Measurements from ENCODE around the gene ADAMTS4. TPM values are rescaled to one million over a fixed set of nuclear protein-coding genes. Genes with fewer than 3 reads are reported as not detected.

The ADAMTS4 gene
- total RNA-seq, 2 experiments from 2014 or later = 0.82 to 2.1 TPM

GRCh38 chr1:161160671-161161145, 38.1 kb downstream of the ADAMTS4 start:
- peak overlapping the region; percentile 86 for H3K4me3 Mint-ChIP-seq
- ChIA-PET CTCF (no interaction called here), POLR2A (no interaction called here)
- no peak for ATAC-seq
- no peaks in the 10 kb centered on the region for H3K27me3 Mint-ChIP-seq (ENCODE audit: low read depth)
- H3K27ac Mint-ChIP-seq = no peak overlapping the region
- H3K36me3 Mint-ChIP-seq (ENCODE audit: low read depth) = peaks cover 56% of the 10 kb centered on the region
- peaks cover 48% of the 10 kb centered on the region for H3K4me1 Mint-ChIP-seq (ENCODE audit: low read depth)
- H3K9me3 Mint-ChIP-seq (ENCODE audit: insufficient read depth) = no peaks in the 10 kb centered on the region
- no peak for DNase-seq

GRCh38 chr1:161159913-161160243, 39.0 kb downstream of the ADAMTS4 start:
- DNase-seq (no peak), ATAC-seq (no peak)
- peaks cover 49% of the 10 kb centered on the region for H3K4me1 Mint-ChIP-seq (ENCODE audit: low read depth)
- no peaks in the 10 kb centered on the region for H3K27me3 Mint-ChIP-seq (ENCODE audit: low read depth)
- POLR2A ChIA-PET = interaction anchor here (1.4 to 1.9 kb wide), 2 partner anchors 17 to 42 kb away, joined by 4 to 8 read pairs; partner anchors contain the start of gene NDUFS2
- H3K36me3 Mint-ChIP-seq (ENCODE audit: low read depth) = peaks cover 57% of the 10 kb centered on the region
- H3K27ac Mint-ChIP-seq = peak overlapping the region; percentile 80
- peak overlapping the region; percentile 86 for H3K4me3 Mint-ChIP-seq
- no peaks in the 10 kb centered on the region for H3K9me3 Mint-ChIP-seq (ENCODE audit: insufficient read depth)
- CTCF ChIA-PET = no interaction called here

GRCh38 chr1:161159087-161159912, 39.6 kb downstream of the ADAMTS4 start, which contains the start of gene USP21:
USP21 (plus strand) TSS chr1:161159500; CDS start chr1:161160641, 1,141 bp downstream.
- ChIA-PET CTCF (interaction anchor here (0.9 to 2.1 kb wide), 5 partner anchors 33 to 88 kb away, joined by 3 to 7 read pairs (median 4); no protein-coding TSS in a partner anchor), POLR2A (interaction anchor here (1.3 to 1.9 kb wide), 3 partner anchors 10 to 43 kb away, joined by 3 to 8 read pairs (median 4); partner anchors contain the start of gene NDUFS2)
- DNase-seq (peak; percentile 94), ATAC-seq (peak; percentile 91)
- Mint-ChIP-seq H3K27ac (peak within 1 kb of the TSS; percentile 89), H3K27me3 (ENCODE audit: low read depth) (no peaks in the 10 kb centered on the region), H3K4me3 (peak within 1 kb of the TSS; percentile 86), H3K36me3 (ENCODE audit: low read depth) (peaks cover 52% of the 10 kb centered on the region), H3K9me3 (ENCODE audit: insufficient read depth) (no peaks in the 10 kb centered on the region), H3K4me1 (ENCODE audit: low read depth) (peaks cover 51% of the 10 kb centered on the region)

GRCh38 chr1:161158316-161159010, 40.4 kb downstream of the ADAMTS4 start:
- DNase-seq (no peak), ATAC-seq (no peak)
- no peaks in the 10 kb centered on the region for H3K9me3 Mint-ChIP-seq (ENCODE audit: insufficient read depth)
- POLR2A ChIA-PET = interaction anchor here (0.6 to 1.9 kb wide), 5 partner anchors 9 to 140 kb away, joined by 3 to 8 read pairs (median 4); partner anchors contain the start of gene NDUFS2
- peak overlapping the region; percentile 86 for H3K4me3 Mint-ChIP-seq
- H3K4me1 Mint-ChIP-seq (ENCODE audit: low read depth) = peaks cover 51% of the 10 kb centered on the region
- peak overlapping the region; percentile 89 for H3K27ac Mint-ChIP-seq
- peaks cover 45% of the 10 kb centered on the region for H3K36me3 Mint-ChIP-seq (ENCODE audit: low read depth)
- H3K27me3 Mint-ChIP-seq (ENCODE audit: low read depth) = no peaks in the 10 kb centered on the region
- CTCF ChIA-PET = interaction anchor here (0.7 to 2.1 kb wide), 11 partner anchors 9 to 106 kb away, joined by 3 to 7 read pairs (median 3); partner anchors contain the start of genes ARHGAP30 and DEDD

- H3K27ac Mint-ChIP-seq = no peak overlapping the region
- no peaks in the 10 kb centered on the region for H3K9me3 Mint-ChIP-seq (ENCODE audit: insufficient read depth)
- CTCF ChIA-PET = interaction anchor here (0.7 to 2.1 kb wide), 12 partner anchors 8 to 106 kb away, joined by 3 to 11 read pairs (median 4); partner anchors contain the start of genes ARHGAP30, DEDD and PPOX
- ATAC-seq = no peak
- no peaks in the 10 kb centered on the region for H3K27me3 Mint-ChIP-seq (ENCODE audit: low read depth)
- peaks cover 41% of the 10 kb centered on the region for H3K36me3 Mint-ChIP-seq (ENCODE audit: low read depth)
- POLR2A ChIA-PET = interaction anchor here (0.6 to 6.3 kb wide), 6 partner anchors 8 to 139 kb away, joined by 3 to 51 read pairs (median 4); partner anchors contain the start of genes NDUFS2 and PPOX
- H3K4me1 Mint-ChIP-seq (ENCODE audit: low read depth) = peaks cover 51% of the 10 kb centered on the region
- no peak overlapping the region for H3K4me3 Mint-ChIP-seq
- DNase-seq = no peak
Measured at GRCh38 chr1:161157867-161158266, 41.0 kb downstream of the ADAMTS4 start.

GRCh38 chr1:161153682-161154337, 45.0 kb downstream of the ADAMTS4 start, which contains the start of gene UFC1:
UFC1 (plus strand) TSS chr1:161153978; CDS start chr1:161153998, 20 bp downstream.
- ATAC-seq (peak; percentile 94), DNase-seq (peak; percentile 91)
- Mint-ChIP-seq H3K4me3 (peak within 1 kb of the TSS; percentile 88), H3K9me3 (ENCODE audit: insufficient read depth) (no peaks in the 10 kb centered on the region), H3K36me3 (ENCODE audit: low read depth) (peaks cover 26% of the 10 kb centered on the region), H3K4me1 (ENCODE audit: low read depth) (peaks cover 26% of the 10 kb centered on the region), H3K27ac (peak within 1 kb of the TSS; percentile 100), H3K27me3 (ENCODE audit: low read depth) (no peaks in the 10 kb centered on the region)
- CTCF ChIA-PET = interaction anchor here (0.8 to 3.1 kb wide), 8 partner anchors 12 to 156 kb away, joined by 3 to 38 read pairs (median 4); partner anchors contain the start of genes B4GALT3, DEDD, PPOX and TOMM40L
- POLR2A ChIA-PET = interaction anchor here (0.6 to 6.3 kb wide), 16 partner anchors 8 to 236 kb away, joined by 3 to 51 read pairs (median 6); partner anchors contain the start of genes ARHGAP30, B4GALT3, DEDD and NDUFS2

- DNase-seq = no peak
Measured at GRCh38 chr1:161153176-161153575, 45.7 kb downstream of the ADAMTS4 start.

GRCh38 chr1:161145832-161146231, 53.0 kb downstream of the ADAMTS4 start:
- no peaks in the 10 kb centered on the region for H3K4me1 Mint-ChIP-seq (ENCODE audit: low read depth)
- ATAC-seq (no peak), DNase-seq (no peak)
- no peaks in the 10 kb centered on the region for H3K27me3 Mint-ChIP-seq (ENCODE audit: low read depth)
- no peaks in the 10 kb centered on the region for H3K9me3 Mint-ChIP-seq (ENCODE audit: insufficient read depth)
- H3K36me3 Mint-ChIP-seq (ENCODE audit: low read depth) = no peaks in the 10 kb centered on the region
- POLR2A ChIA-PET = no interaction called here
- CTCF ChIA-PET = interaction anchor here (1.1 kb wide), 1 partner anchor 11 kb away, joined by 3 read pairs; no protein-coding TSS in a partner anchor
- no peak overlapping the region for H3K4me3 Mint-ChIP-seq
- H3K27ac Mint-ChIP-seq = no peak overlapping the region

More at GRCh38 chr1:161153176-161153575, 45.7 kb downstream of the ADAMTS4 start:
- no peaks in the 10 kb centered on the region for H3K9me3 Mint-ChIP-seq (ENCODE audit: insufficient read depth)
- H3K27me3 Mint-ChIP-seq (ENCODE audit: low read depth) = no peaks in the 10 kb centered on the region
- ATAC-seq = no peak
- peaks cover 21% of the 10 kb centered on the region for H3K4me1 Mint-ChIP-seq (ENCODE audit: low read depth)
- H3K36me3 Mint-ChIP-seq (ENCODE audit: low read depth) = peaks cover 20% of the 10 kb centered on the region
- ChIA-PET CTCF (interaction anchor here (0.8 to 3.1 kb wide), 7 partner anchors 13 to 138 kb away, joined by 3 to 38 read pairs (median 4); partner anchors contain the start of genes B4GALT3, DEDD, PPOX and TOMM40L), POLR2A (interaction anchor here (0.6 to 6.3 kb wide), 14 partner anchors 9 to 107 kb away, joined by 3 to 51 read pairs (median 6); partner anchors contain the start of genes ARHGAP30, B4GALT3, DEDD and NDUFS2)
- H3K27ac Mint-ChIP-seq = peak overlapping the region; percentile 100
- peak overlapping the region; percentile 88 for H3K4me3 Mint-ChIP-seq

- Mint-ChIP-seq H3K4me3 (no peak overlapping the region), H3K27ac (no peak overlapping the region), H3K27me3 (ENCODE audit: low read depth) (no peaks in the 10 kb centered on the region), H3K36me3 (ENCODE audit: low read depth) (peaks cover 4% of the 10 kb centered on the region), H3K9me3 (ENCODE audit: insufficient read depth) (no peaks in the 10 kb centered on the region), H3K4me1 (ENCODE audit: low read depth) (peaks cover 5% of the 10 kb centered on the region)
- DNase-seq (no peak), ATAC-seq (no peak)
- ChIA-PET CTCF (interaction anchor here (1.0 to 2.5 kb wide), 8 partner anchors 10 to 144 kb away, joined by 3 to 6 read pairs (median 4); partner anchors contain the start of genes ARHGAP30 and KLHDC9), POLR2A (interaction anchor here (1.5 kb wide), 2 partner anchors 8 to 70 kb away, joined by 6 read pairs; partner anchors contain the start of gene DEDD)
Measured at GRCh38 chr1:161140755-161141400, 58.0 kb downstream of the ADAMTS4 start.

GRCh38 chr1:161139766-161140165, 59.1 kb downstream of the ADAMTS4 start:
- Mint-ChIP-seq H3K36me3 (ENCODE audit: low read depth) (peaks cover 11% of the 10 kb centered on the region), H3K4me1 (ENCODE audit: low read depth) (peaks cover 9% of the 10 kb centered on the region), H3K4me3 (no peak overlapping the region), H3K27me3 (ENCODE audit: low read depth) (no peaks in the 10 kb centered on the region), H3K9me3 (ENCODE audit: insufficient read depth) (no peaks in the 10 kb centered on the region), H3K27ac (no peak overlapping the region)
- POLR2A ChIA-PET = interaction anchor here (0.6 to 1.5 kb wide), 3 partner anchors 69 to 83 kb away, joined by 3 to 6 read pairs (median 4); no protein-coding TSS in a partner anchor
- DNase-seq (peak; percentile 64), ATAC-seq (peak; percentile 70)
- CTCF ChIA-PET = interaction anchor here (0.7 to 3.0 kb wide), 8 partner anchors 9 to 143 kb away, joined by 3 to 13 read pairs (median 4); partner anchors contain the start of genes ARHGAP30, KLHDC9, NIT1 and PFDN2
